Neural progenitor cell (in vitro differentiated cells): ENCODE data around the gene UNC45B.

Source experiments
- CTCF ChIP-seq: fragments of 200-600 bp; sonication (generic); IDR thresholded peaks from 2 replicates; pipeline ENCODE4 v1.5.1; 2017; ENCODE audit warnings: antibody characterized with exemption, mild to moderate bottlenecking
- EZH2 ChIP-seq: fragments of 200-600 bp; sonication (generic); IDR thresholded peaks from 2 replicates; pipeline ENCODE4 v1.6.1; 2017; ENCODE audit warnings: antibody characterized with exemption, mild to moderate bottlenecking, moderate library complexity

- TF ChIP-seq EZH2 (no peak), CTCF (no peak)
Observed at GRCh38 chr17:35218915-35219314, 71.3 kb downstream of the UNC45B start.
